ENCODE data around the gene ZSWIM3. TPM values are rescaled to one million over a fixed set of nuclear protein-coding genes. Genes with fewer than 3 reads are reported as not detected.

Gene ZSWIM3
- total and polyA plus RNA-seq, 2 donors (not counting 3 experiments of a cell fraction or from before 2014, with no cell fraction given): 3.8 to 4.4 TPM

- Histone ChIP-seq H3K36me3 (ENCODE audit: control insufficient read depth in 2 of 2, extremely low read depth in 1 of 2, insufficient read depth in 2 of 2, low read length in 2 of 2) (no peaks in the 10 kb centered on the region), H3K79me2 (ENCODE audit: control insufficient read depth, insufficient read depth, low read length) (peaks cover 24% of the 10 kb centered on the region), H2AFZ (ENCODE audit: low read depth, low read length) (no peak overlapping the region), H3K27ac (ENCODE audit: insufficient read depth, low read depth, low read length) (no peak overlapping the region), H3K4me1 (ENCODE audit: control insufficient read depth, extremely low read depth, insufficient read depth, low read length) (peaks cover 17% of the 10 kb centered on the region), H3K9ac (replicated peaks; ENCODE audit: extremely low read depth, insufficient read depth, low read length) (no peak overlapping the region), H3K4me3 (replicated peaks in 1 of 3; ENCODE audit: insufficient read depth in 1 of 3, low read depth in 1 of 3, low read length in 3 of 3) (no peak overlapping the region), H3K9me1 (replicated peaks; ENCODE audit: control insufficient read depth, extremely low read depth, insufficient read depth, low read length) (no peaks in the 10 kb centered on the region), H3K4me2 (ENCODE audit: insufficient read depth, low read length) (no peak overlapping the region), H4K20me1 (replicated peaks; ENCODE audit: control insufficient read depth, extremely low read depth, insufficient read depth, low read length) (no peaks in the 10 kb centered on the region), H3K9me3 (replicated peaks; ENCODE audit: control insufficient read depth, insufficient read depth, low read length) (no peaks in the 10 kb centered on the region), H3K27me3 (ENCODE audit: control insufficient read depth in 2 of 2, insufficient read depth in 2 of 2, low read length in 2 of 2) (peaks cover 3% of the 10 kb centered on the region in 2 experiments)
- intact Hi-C loops (cut with micrococcal nuclease): loop anchor here (10.0 kb wide), 2 partner anchors 267 to 547 kb away; partner anchors contain the start of gene NCOA5
- CTCF ChIA-PET: interaction anchor here (1.8 kb wide), 1 partner anchor 18 kb away, joined by 4 read pairs; no protein-coding TSS in a partner anchor
- no peak for DNase-seq (ENCODE audit: low read depth, low spot score)
- POLR2A ChIA-PET: no interaction called here
- no peak for TF ChIP-seq JUN (IDR thresholded peaks at IDR 0.05; ENCODE audit: borderline replicate concordance, insufficient read depth, insufficient read length, low read depth)
- TF ChIP-seq POLR2AphosphoS5 (IDR thresholded peaks at IDR 0.05; ENCODE audit: insufficient read depth, low read depth, low read length): peak; percentile 35
- FAIRE-seq: peak; percentile 60
- BruUV-seq (replicated peaks): no TSS peak
- dilution Hi-C loops (cut with MboI; ENCODE audit: extremely low pct_ligation_motif_present, low sequenced_read_pairs): no loop called here
Measured at GRCh38 chr20:45817376-45818194, 39.8 kb upstream of the ZSWIM3 start.

DNA sequence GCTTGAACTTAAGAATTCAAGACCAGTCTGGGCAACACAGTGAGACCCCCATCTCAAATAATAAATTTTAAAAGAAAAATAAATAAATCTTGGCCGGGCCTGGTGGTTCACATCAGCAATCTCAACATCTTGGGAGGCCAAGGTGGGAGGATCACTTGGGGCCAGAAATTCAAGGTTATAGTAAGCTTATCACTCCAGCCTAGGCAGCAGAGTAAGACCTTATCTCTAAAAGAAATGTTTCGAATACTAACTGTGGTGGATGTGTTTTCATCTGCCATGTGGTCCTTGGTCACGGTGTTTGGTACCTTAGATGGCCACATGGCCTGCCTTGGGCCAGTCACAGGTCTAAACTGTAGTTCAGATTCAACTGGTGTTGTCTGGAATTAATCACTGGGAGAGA lies 39.2 kb upstream of the ZSWIM3 start:
- dilution Hi-C loops (cut with MboI; ENCODE audit: extremely low pct_ligation_motif_present, low sequenced_read_pairs) (no loop called here), intact Hi-C loops (cut with micrococcal nuclease) (loop anchor here (10.0 kb wide), 2 partner anchors 267 to 547 kb away; partner anchors contain the start of gene NCOA5)
- FAIRE-seq: no peak
- no peak for DNase-seq (ENCODE audit: low read depth, low spot score)
- no peaks in the 10 kb centered on the region for H3K9me1 ChIP-seq (replicated peaks; ENCODE audit: control insufficient read depth, extremely low read depth, insufficient read depth, low read length)
- no peaks in the 10 kb centered on the region for H3K36me3 ChIP-seq (ENCODE audit: control insufficient read depth in 2 of 2, extremely low read depth in 1 of 2, insufficient read depth in 2 of 2, low read length in 2 of 2)
- no peak overlapping the region for H2AFZ ChIP-seq (ENCODE audit: low read depth, low read length)
- TF ChIP-seq GATA2 (IDR thresholded peaks at IDR 0.05; ENCODE audit: insufficient read depth, insufficient read length, low read depth, low read length): no peak
- TF ChIP-seq CTCF (IDR thresholded peaks at IDR 0.05; ENCODE audit: extremely low read depth in 1 of 2, insufficient read depth in 1 of 2, low read depth in 1 of 2, low read length in 2 of 2): no peak
- TF ChIP-seq JUN (IDR thresholded peaks at IDR 0.05; ENCODE audit: borderline replicate concordance, insufficient read depth, insufficient read length, low read depth): no peak
- no peak for TF ChIP-seq MAX (IDR thresholded peaks at IDR 0.05; ENCODE audit: insufficient read depth, insufficient read length)
- TF ChIP-seq FOS (IDR thresholded peaks at IDR 0.05; ENCODE audit: borderline replicate concordance, insufficient read depth, low read length): no peak
- TF ChIP-seq MYC (IDR thresholded peaks at IDR 0.05; ENCODE audit: low read depth, low read length): no peak
- TF ChIP-seq EZH2 (IDR thresholded peaks at IDR 0.05; ENCODE audit: borderline replicate concordance, low read depth, low read length, severe bottlenecking): no peak
- no peak for TF ChIP-seq POLR2A (IDR thresholded peaks at IDR 0.05; ENCODE audit: low read depth, low read length)
- no peak for TF ChIP-seq POLR2AphosphoS5 (IDR thresholded peaks at IDR 0.05; ENCODE audit: insufficient read depth, low read depth, low read length)
- ChIA-PET POLR2A (no interaction called here), CTCF (interaction anchor here (1.1 to 2.0 kb wide), 2 partner anchors 140 to 152 kb away, joined by 3 to 6 read pairs; no protein-coding TSS in a partner anchor)
- no peaks in the 10 kb centered on the region for H4K20me1 ChIP-seq (replicated peaks; ENCODE audit: control insufficient read depth, extremely low read depth, insufficient read depth, low read length)
- H3K4me3 ChIP-seq (replicated peaks in 1 of 3; ENCODE audit: insufficient read depth in 1 of 3, low read depth in 1 of 3, low read length in 3 of 3): no peak overlapping the region
- peaks cover 17% of the 10 kb centered on the region for H3K79me2 ChIP-seq (ENCODE audit: control insufficient read depth, insufficient read depth, low read length)
- H3K4me2 ChIP-seq (ENCODE audit: insufficient read depth, low read length): no peak overlapping the region
- no TSS peak for BruUV-seq (replicated peaks)
- H3K4me1 ChIP-seq (ENCODE audit: control insufficient read depth, extremely low read depth, insufficient read depth, low read length): peaks cover 15% of the 10 kb centered on the region
- no peaks in the 10 kb centered on the region for H3K9me3 ChIP-seq (replicated peaks; ENCODE audit: control insufficient read depth, insufficient read depth, low read length)
- H3K9ac ChIP-seq (replicated peaks; ENCODE audit: extremely low read depth, insufficient read depth, low read length): no peak overlapping the region
- H3K27ac ChIP-seq (ENCODE audit: insufficient read depth, low read depth, low read length): no peak overlapping the region
- peaks cover 8 to 9% of the 10 kb centered on the region in 2 experiments for H3K27me3 ChIP-seq (ENCODE audit: control insufficient read depth in 2 of 2, insufficient read depth in 2 of 2, low read length in 2 of 2)
